Skin epidermis (tissue), 12 donors: ENCODE data around the gene MICALL1.
A peak's percentile ranks its signal among the peaks of the same experiment; 100 is the strongest.

Experiments used
- H3K27ac ChIP-seq, 21 experiments: fragments of 200-600 bp; sonication (generic) in 11 of 21; one replicate each; pipeline ENCODE4 v1.5.0; 2020; ENCODE audit warnings: mild to moderate bottlenecking in 3 of 21, inconsistent platforms in 2 of 21, moderate library complexity in 2 of 21
- H3K4me3 ChIP-seq, 7 experiments: fragments of 200-600 bp; sonication (generic) in 2 of 7; one replicate each; pipeline ENCODE4 v1.5.0; 2020; ENCODE audit warnings: inconsistent platforms in 2 of 7, mild to moderate bottlenecking in 2 of 7, moderate library complexity in 1 of 7

The MICALL1 gene, protein sequence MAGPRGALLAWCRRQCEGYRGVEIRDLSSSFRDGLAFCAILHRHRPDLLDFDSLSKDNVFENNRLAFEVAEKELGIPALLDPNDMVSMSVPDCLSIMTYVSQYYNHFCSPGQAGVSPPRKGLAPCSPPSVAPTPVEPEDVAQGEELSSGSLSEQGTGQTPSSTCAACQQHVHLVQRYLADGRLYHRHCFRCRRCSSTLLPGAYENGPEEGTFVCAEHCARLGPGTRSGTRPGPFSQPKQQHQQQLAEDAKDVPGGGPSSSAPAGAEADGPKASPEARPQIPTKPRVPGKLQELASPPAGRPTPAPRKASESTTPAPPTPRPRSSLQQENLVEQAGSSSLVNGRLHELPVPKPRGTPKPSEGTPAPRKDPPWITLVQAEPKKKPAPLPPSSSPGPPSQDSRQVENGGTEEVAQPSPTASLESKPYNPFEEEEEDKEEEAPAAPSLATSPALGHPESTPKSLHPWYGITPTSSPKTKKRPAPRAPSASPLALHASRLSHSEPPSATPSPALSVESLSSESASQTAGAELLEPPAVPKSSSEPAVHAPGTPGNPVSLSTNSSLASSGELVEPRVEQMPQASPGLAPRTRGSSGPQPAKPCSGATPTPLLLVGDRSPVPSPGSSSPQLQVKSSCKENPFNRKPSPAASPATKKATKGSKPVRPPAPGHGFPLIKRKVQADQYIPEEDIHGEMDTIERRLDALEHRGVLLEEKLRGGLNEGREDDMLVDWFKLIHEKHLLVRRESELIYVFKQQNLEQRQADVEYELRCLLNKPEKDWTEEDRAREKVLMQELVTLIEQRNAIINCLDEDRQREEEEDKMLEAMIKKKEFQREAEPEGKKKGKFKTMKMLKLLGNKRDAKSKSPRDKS

DNA sequence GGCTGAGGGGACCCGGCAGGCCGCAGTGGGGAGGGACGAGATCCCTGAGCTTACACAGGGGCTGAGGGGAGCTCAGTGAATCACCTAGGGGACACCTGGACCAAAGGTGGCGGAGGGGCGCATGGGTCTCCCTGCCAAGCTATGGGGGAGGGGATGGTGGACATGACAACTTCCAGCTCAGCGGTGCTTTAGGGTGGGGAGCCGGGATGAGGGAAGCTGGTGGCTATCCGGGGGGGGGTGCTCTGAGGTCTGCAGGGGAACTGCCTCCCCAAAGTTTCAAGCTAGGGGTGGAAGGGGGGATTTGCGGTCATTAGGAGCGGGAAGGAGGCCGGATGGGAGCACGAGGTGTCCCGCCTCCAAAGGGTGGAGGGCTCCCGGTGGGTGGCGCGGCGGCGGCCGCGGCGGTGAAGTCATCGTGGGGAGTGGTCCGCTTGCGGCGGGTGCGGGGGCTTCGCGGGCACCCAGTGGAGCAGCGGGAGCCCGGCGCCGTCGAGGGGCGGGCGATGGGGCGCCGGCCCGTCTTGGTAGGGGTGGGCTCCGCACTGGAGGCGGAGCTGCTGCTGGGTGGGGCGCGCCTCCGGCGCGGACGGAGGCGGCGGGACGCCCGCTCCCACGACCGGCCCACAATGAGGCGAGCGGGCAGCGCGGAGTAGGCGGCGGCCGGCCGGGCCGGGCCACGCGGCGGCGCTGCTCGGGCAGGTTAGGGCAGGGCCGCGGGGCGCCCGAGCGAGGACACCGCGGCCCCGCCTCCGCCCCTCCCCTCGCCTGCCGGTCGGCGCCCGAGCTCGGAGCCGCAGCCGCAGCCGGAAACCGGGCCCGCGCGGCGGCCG lies at the start of gene MICALL1:
Gene MICALL1, plus strand, starts transcription at position 764 of the 830 bp plus-strand sequence. CDS start 126 bp downstream, outside the sequence.
- peak within 1 kb of the TSS; percentile 83 to 97 (median 92) for H3K27ac ChIP-seq
- peak within 1 kb of the TSS; percentile 51 to 91 (median 80) for H3K4me3 ChIP-seq

DNA sequence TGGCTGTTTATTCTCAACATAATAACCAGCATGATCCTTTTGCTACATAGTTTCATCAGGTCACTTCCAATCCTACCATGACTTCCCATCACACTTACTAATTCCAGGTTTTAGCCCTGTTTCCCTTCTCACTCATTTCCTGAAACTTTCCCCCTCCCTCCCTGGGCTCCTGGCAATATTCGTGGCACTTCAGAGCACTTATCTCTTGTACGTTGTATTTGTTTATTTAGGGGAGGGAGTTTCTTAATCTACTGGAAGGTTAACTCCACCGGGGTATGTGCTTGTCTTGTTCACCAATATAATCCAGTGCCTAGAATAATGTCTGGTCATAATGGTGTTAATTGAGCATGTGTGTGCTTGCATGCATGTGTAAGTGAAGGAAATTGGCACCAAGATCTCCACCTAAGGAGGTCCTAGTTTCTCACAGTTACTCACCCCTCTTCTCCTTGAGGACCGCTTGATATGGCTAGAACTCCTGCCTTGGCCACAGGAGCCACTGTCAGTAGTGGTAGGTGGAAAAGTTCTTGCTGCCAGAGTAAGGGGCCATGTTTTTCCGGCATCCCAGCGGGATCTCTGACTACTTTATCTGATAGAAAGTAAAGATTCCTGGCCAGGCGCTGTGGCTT lies 45.2 kb upstream of the MICALL1 start:
- no peak overlapping the region for H3K4me3 ChIP-seq
- no peak overlapping the region for H3K27ac ChIP-seq

DNA sequence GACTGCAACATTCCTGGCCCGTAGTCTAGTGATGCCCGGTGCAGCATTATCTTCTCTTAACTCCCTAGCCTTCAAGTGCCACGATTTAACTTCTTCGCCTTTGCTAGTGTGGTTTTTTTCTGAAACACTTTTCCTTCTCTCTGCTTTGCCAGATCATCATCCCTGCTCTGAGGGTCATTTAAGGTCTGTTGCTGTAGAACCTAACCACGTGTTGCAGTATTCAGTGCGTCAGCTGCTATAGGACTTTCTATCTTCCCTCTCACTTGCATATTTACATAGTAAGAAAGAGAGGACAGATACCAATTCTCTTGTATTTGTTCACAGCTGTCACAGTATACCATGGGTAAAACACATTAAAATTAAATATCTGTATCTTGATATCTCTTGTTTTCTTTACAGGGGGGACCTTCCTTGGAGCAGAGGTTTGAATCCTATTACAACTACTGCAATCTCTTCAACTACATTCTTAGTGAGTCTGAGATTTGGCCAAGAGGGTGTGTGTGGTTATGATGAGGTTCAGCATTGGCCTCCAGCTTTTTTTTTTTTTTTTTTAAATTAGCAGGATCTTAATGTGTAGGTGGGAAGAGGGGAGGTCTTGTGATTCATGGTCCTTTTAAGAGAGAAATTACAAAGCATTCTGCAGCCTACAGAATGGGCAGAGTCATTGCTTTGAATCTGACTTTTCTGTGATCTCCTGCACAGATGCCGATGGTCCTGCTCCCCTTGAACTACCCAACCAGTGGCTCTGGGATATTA lies 43.3 kb upstream of the MICALL1 start:
- Histone ChIP-seq H3K4me3 (no peak overlapping the region), H3K27ac (no peak overlapping the region)

DNA sequence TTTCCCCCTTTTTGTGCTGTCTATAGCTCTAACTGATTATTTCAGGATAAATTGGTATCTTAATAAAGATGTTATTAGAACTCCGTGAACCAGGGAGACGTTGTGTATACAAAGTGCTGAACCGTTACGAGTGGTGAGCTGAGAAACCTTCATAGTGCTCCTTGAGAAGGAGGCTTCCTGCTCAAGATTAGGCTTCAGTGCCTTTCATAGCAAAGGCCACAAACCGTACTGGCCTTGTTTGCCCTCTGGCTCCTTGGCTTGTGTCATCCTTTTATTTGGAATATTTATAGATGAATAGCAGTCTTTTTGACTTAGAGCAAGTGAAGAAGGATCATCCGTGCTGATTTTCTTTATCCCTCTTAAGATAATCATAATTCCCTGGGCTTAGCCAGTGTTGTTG lies 40.6 kb upstream of the MICALL1 start:
- H3K4me3 ChIP-seq: no peak overlapping the region
- H3K27ac ChIP-seq: no peak overlapping the region

DNA sequence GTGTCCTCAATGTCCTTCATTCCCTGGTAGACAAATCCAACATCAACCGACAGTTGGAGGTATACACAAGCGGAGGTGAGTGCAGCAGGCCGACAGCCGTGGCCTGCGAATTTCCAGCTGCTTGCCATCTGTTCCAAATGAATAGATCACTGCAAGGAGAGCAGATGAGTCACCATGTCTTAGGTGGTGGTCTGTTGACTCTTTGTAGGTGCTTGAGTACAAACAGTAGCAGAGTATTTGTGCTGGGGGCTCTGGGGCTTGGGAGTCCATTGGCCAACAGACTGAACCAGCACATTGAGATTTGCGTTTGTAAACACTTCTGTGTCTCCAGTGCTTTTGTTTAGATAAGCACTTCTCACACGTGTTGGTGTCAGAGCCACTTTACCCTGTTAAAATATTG lies 35.8 kb upstream of the MICALL1 start:
- Histone ChIP-seq H3K27ac (no peak overlapping the region), H3K4me3 (no peak overlapping the region)

DNA sequence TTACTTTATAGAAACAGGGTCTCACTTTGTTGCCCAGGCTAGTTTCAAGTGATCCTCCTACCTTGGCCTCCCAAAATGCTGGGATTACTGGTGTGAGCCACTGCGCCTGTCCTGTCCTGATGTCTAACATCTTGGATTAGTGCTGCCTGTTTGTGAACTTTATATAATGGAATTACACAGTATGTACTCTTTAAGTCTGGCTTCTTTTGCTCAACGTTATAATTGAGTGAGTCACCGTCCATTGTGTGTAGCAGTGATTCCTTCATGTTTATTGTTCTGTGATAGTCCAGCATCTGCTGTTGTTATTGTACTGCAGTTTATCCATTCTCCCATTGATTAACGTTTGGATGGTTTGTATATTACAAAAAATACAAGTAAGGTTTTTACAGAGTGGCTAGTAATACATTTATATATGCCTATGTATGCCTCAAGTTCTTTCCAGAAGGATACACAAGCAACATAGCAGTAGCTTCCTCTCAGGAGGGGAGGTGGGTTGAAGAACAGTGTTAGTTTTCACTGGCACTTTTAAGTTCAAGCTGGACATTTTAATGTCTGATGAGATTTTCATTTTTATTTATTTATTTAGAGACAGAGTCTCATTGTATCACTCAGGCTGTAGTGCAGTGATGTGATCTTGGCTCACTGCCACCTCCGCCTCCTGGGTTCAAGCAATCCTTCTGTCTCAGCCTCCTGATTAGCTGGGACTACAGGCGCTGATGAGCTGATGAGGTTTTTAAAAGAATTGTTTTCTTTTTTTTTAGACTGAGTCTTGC lies 25.2 kb upstream of the MICALL1 start:
- H3K27ac ChIP-seq: peak overlapping the region in 2 of 21 experiments; percentile 38 to 42
- H3K4me3 ChIP-seq: no peak overlapping the region

DNA sequence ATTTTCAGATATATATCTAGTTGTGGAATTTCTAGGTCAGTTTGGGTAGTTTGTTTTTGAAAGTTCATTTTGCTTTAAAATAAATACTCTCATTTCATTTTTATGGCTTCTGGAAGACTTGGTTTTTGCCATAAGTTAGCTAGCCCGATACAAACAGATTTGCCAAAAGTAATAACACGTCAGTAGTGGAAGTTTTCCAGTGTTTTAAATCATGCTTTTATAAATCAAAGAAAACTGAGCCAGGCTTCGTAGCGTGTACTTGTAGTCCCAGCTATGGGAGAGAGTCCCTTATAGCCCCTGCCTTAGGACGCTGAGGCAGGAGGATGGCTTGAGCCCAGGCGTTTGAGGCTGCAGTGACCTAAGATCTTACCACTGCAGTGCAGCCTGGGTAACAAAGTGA lies 21.7 kb upstream of the MICALL1 start:
- Histone ChIP-seq H3K27ac (peak overlapping the region in 4 of 21 experiments; percentile 11 to 45 (median 26)), H3K4me3 (no peak overlapping the region)

DNA sequence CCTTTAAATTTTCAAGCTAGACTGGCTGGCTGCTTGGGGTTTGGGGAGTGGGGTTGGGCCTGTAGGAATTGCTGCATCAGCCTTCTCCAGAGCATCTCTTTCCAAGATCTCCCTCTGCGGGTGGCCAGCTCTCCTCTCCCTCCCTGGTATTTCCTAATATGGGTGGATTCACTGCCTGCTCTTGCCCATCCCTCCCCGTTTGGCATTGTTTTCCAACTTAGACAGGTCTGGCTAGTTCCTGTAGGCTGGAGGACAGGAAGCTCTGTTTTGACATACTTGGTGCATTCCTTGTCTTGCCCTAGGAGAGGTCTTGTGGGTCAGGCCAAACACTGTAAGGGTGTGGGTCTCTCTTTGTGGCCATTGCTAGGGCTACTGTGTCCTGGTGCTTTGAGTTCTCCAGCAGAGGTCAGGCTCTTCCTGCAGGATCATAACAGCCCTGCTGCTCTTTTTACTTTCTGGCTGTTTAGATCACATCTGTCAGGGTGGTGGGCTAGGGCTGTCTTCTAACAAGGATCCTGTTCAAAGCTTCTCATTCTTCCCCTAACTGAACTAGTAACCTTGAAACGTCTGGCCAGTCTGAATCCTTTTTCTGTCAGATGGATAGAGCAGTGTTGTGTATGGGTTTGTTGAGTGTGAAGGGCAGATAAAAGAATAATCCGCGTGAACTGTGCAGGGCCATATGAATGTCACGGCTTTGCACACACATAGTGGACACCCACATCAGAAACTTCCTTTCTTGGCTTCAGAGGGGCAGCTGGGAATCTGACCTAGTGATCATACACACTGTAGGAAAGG lies 18.3 kb upstream of the MICALL1 start:
- H3K27ac ChIP-seq: peak overlapping the region; percentile 3 to 85 (median 74)
- H3K4me3 ChIP-seq: no peak overlapping the region

DNA sequence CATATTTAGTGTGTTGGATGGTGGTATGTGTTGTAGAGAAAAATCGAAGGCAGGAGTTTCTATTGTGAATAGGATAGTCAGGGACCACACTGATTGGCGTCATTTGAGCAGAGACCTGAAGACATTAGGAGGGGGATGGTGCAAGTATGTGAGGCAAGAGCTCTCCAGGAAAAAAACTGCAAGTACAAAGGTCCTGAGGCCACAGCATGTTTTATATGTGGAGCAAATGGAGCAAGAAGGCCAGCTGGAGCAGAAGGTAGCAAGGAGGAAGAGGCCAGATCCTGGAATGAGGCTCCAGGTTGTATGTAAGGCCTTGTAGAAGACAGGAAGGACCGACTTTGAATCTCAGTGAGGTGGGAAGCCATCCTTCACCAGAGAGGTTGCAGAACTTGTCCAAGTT lies 14.2 kb upstream of the MICALL1 start:
- H3K4me3 ChIP-seq: no peak overlapping the region
- peak overlapping the region in 2 of 21 experiments; percentile 5 to 87 for H3K27ac ChIP-seq

DNA sequence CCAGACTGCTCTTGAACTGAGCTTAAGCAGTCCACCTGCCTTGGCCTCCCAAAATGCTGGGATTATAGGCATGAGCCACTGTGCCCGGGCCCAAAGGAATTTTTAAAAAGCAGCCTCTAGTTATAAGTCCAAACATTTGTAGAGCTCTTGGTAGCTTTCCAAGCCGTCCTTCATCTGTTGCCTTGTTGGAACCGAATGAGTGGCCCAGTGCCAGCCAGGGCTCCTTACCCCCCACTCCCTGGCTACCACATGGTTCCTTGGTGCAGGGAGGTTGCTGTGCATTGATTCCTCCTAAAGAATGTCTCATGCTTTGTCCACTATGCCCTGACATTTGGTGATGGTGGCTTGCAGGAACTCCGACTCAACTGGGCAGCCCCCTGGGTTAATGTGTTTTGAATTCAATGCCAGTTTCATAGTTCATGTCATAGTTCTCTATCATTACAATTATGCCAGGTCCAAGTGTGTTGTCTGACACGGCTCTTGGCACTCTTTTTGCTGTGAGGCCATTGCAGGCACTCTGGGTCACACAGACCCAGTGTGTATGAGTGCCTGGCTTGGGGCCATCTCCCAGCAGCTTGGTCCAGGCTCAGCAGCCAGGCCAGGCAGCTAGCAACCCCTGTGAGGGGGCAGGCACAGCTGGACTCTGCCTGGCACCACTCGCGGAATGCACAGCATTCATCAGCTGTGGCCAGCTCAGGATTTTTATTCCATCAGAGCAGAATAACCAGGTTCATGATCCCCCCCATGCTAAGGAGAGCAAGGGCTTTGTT lies 13.3 kb upstream of the MICALL1 start:
- Histone ChIP-seq H3K27ac (peak overlapping the region in 12 of 21 experiments; percentile 9 to 89 (median 75)), H3K4me3 (no peak overlapping the region)

DNA sequence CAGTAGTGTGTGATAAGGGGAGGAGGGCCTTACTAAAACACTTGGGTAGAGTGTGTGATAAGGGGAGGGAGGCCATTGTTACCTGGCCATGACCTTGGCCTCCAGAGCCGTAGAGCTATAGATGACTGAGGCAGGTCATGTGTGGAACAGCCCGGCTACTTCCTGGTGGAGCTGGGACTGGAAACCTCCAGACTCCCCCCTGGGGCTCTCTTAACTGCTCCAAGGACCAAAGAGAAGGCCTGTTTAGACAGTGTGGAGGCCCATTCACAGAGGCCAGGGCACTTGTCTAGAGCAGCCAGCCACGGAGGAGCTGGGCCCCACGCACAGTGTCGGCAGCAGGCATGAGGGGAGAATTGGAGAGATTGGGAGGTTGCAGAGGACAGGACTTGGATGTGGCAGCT lies 12.5 kb upstream of the MICALL1 start:
- H3K27ac ChIP-seq: peak overlapping the region in 18 of 21 experiments; percentile 2 to 89 (median 64)

DNA sequence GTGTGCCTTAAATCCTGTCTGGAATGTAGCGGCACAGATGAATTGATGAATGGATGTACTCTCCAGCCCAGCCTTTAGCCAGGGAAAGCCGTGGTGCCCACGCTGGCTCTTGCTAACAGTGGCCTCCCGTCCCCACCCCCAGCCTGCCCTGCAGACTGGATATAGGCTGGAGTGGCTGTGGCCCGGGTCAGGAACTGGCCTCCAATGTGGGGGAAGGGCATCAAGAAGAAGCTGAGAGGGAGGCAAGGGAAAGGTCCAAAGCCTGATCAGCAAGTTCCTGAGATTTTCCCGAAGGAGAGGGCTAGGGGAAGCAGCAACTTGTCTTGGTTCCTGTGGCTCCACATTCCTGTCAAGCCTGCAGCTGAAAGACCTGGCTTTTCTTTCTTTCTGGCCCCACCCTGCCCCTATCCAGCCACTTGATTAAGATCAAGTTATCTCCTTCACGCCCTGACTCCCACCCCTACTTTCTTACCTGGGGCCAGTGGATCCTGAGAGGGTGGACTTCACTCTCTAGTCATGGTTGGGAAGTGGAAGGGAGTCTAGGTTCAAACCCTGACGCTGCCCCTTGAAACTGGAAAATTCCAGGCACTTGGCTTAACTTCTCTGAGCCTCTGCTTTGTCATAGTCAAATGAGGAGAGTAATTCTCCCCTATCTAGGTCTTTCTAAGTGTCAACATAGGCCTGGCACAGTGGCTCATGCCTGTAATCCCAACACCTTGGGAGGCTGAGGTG lies 11.0 kb upstream of the MICALL1 start:
- Histone ChIP-seq H3K4me3 (no peak overlapping the region), H3K27ac (peak overlapping the region in 20 of 21 experiments; percentile 73 to 93 (median 84))

More for the DNA sequence above, 12.5 kb upstream of the MICALL1 start:
- H3K4me3 ChIP-seq: no peak overlapping the region

DNA sequence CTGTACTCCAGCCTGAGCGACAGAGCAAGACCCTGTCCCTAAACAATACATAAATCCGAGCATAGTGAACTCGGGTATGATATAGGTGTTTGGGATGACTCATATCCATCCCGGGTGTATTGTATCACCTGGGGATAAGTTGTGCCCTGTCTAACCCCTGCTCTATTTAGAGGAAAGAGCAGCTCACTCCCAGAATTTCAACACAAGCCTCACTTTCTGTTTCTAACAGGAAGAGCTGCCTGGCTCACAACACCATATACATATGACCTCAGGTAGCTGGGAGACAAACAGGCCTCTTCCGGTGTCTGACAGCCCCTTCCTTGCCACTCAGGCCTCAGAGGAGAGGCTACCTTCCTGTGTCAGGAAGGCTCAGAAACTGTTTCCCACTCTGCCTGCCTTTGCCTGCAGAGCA lies 9.9 kb upstream of the MICALL1 start:
- peak overlapping the region in 20 of 21 experiments; percentile 73 to 93 (median 84) for H3K27ac ChIP-seq
- H3K4me3 ChIP-seq: no peak overlapping the region

DNA sequence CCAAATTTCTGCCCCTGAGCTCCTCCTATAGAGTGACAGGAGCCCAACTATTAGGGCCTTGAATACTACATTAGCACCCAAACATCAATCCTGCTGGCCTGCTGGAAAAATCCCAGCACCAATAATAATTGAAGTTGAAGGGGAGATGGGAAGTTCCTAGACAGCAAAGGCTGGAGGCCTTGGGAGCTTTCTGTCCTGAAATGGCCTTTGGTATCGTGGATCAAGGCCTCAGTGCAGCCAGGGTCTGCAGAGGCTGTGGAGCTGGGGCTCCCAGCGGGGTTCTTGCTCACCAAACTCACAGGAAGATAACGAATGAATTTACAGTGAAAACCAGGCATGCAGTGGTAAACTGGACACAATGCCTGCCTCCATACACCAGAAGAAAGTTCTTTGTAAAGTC lies 9.2 kb upstream of the MICALL1 start:
- peak overlapping the region in 20 of 21 experiments; percentile 73 to 93 (median 84) for H3K27ac ChIP-seq
- no peak overlapping the region for H3K4me3 ChIP-seq

DNA sequence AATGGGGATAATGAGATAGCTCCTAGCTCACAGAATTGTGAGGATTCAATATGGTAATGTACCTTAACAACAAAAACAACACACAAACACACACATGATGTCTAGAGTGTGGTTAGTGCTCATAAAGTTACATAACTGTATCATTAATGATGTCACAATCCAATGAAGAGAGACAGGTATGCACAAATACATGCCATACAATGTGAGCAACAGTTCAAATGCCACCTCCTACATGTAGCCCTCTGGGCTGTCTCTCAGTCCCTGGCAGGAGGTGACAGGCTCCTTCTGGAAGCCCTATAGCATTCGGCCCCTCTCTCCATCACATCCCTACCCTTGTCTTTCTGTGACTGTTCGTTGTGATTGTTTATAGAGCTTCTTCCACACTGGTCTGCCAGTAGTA lies 8.3 kb upstream of the MICALL1 start:
- Histone ChIP-seq H3K4me3 (no peak overlapping the region), H3K27ac (peak overlapping the region in 19 of 21 experiments; percentile 64 to 93 (median 84))
